NCI-H128 (cell line): Measurements from ENCODE around the gene SLC2A11.
A peak's percentile ranks its signal among the peaks of the same experiment; 100 is the strongest.

Experiments used
- DNase-seq: peaks from one replicate; lab custom pipeline; 2025; ENCODE audit not compliant: unreplicated experiment; lab: John Stamatoyannopoulos, UW

Gene SLC2A11, protein sequence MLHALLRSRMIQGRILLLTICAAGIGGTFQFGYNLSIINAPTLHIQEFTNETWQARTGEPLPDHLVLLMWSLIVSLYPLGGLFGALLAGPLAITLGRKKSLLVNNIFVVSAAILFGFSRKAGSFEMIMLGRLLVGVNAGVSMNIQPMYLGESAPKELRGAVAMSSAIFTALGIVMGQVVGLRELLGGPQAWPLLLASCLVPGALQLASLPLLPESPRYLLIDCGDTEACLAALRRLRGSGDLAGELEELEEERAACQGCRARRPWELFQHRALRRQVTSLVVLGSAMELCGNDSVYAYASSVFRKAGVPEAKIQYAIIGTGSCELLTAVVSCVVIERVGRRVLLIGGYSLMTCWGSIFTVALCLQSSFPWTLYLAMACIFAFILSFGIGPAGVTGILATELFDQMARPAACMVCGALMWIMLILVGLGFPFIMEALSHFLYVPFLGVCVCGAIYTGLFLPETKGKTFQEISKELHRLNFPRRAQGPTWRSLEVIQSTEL

DNA sequence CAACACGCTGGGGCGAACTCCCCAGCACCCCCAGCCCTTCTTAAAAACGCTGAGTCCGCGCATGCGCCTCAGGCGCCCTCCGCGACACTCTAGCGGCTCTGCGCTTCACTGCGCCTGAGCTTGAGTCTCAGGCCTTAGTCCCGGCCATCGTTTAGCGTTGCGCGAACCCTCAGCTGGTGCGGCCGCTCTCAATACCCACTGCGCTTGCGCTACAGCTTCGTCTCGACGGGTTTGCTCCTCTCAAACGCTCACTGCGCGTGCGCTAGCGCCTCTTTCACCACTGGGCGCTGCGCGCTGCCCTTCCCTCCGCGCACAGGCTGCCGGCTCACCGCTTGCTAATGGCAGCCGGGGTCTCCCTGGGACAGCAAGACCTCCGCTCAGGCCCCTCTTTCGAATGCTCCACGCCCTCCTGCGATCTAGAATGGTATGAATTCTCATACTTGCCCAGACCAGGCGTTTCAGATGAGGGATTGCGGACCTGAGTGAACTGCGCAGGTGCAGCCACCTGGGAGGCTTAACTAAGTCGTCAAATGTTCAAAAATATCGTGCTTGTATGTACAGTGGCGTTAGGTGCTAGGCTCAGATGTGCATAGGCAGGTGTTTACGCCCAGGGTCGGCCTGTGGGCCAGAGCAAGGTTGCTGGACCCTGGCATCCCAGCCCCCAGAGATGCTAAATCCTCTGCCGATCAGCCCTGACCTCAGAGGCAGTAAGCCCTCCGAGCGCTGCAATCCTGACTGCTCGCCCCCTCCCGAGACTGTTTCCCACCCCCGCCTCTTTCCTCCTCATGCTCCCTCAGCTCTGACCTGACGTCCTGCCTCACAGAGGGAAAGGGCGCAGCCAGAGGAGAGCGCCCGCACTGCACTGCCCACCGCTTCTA is at the start of gene SLC2A11:
Gene SLC2A11, plus strand, starts transcription at position 270 of the 878 bp plus-strand sequence. Its CDS starts 125 bp downstream, at position 395.
- DNase-seq: peak; percentile 93

DNA sequence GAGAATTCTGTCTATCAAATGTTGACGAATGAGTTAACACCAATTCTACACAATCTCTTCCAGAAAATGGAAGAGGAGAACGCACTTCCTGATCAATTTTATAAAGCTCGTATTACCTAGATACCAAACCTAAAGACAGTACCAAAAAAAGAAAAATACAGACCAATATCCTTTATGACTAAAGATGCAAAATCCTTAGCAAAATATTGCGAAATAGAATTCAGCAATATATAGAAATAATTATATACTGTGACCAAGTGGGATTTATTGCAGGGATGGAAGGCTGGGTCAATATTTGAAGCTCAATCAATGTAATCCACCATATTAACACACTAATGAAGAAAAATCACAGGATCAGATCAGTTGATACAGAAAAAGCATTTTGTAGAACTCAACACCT is 45.3 kb upstream of the SLC2A11 start:
- DNase-seq: no peak

- no peak for DNase-seq
Observed at GRCh38 chr22:23815541-23816155, 42.0 kb upstream of the SLC2A11 start.

DNA sequence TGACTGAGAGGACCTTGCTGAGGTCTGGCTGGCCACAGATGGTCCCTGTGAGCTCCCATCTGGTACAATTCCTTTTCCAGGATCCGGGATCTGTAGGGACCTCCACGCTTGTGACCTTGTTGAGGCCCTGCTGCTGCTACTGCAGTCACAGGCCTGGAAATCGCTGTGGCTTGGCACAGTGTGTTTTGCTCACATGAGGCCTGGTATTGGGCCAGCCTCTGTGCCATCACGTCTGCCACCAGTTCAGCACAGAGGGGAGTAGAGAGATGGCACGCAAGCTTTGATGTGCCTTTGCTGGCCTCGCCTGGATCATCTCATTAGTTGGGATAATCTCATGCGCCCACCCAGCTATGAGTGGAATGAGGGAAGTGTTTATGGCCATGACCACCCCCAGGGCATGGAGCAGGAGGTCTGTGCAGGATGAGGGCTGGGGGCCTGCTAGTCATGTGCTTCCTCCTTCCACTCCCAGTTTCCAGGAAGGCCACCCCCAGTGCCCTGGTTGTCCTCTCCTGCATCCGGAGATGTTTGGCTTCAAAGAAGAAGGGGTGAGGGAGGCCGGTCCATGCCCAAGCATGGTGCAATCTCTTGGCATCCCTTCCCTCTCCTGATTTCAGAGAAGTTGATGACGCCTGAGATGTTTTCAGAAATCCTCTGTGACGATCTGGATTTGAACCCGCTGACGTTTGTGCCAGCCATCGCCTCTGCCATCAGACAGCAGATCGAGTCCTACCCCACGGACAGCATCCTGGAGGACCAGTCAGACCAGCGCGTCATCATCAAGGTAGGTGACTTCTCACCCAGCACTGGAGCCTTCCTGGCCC is 41.3 kb upstream of the SLC2A11 start:
- no peak for DNase-seq

- no peak for DNase-seq
Observed at GRCh38 chr22:23817146-23817545, 40.5 kb upstream of the SLC2A11 start.

DNA sequence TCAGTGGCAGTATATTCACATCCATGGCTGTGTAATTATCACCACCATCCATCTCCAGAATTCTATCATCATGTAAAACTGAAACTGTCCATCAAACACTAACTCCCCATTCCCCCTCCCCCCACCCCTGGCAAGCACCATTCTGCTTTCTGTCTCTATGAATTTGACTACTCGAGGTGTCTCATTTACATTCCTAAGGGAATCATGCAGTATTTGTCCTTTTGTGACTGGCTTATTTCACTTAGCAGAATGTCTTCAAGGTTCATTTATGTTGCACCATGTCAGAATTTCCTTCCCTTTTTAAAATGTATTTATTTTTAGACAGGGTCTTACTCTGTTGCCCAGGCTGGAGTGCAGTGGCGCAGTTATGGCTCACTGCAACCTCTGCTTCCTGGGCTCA is 39.1 kb upstream of the SLC2A11 start:
- no peak for DNase-seq

GRCh38 chr22:23820748-23821211 is 36.9 kb upstream of the SLC2A11 start:
- DNase-seq: no peak

DNA sequence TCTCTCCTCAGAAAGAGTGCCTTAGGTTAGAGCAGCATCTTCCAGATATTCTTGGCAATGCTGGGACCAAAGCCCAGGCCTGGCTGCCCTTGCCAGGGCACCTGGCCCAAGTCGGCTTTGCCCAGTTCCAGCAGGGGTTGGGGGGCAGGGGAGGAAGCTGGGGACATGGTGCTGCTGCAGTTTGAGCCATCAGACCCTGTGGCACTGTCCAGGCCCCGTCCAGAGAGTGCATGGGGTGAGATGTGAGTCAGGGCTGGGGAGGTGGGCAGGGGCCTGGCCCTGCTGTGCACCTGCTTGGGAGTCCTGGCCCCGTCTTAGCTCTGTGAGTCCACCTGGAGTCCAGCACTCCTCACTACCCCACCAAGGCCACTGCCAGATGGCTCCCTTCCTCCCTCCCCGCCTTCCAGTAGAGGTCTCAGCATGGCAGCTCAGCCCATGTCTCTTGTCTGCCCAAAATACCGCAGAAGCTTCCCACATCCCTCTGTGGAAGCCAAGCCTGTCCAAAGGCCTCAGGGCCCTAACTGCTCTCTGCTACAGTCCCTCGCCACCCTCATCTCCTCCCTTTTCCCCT is 35.5 kb upstream of the SLC2A11 start:
- no peak for DNase-seq

DNA sequence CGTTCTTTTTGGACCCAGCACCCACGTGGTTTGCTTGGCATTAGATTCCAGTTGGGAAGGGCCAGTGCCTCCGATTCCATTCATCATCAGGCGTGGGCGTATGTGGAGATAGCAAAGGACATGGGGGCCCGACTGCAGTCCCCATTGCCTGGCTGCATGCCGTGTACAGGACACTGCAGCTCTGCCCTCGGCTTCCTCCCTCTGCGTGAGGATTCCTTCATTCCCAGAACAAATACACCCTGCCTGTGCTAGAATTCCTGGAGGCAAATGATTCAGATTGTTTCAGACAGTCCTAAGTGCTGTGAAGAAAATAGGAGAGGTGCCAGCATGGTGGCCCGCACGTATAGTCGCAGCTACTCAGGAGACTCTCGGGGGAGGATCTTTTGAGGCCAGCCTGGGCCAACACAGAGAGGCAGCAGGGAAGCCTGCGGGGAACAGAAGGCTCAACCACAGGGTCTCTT is 34.3 kb upstream of the SLC2A11 start:
- DNase-seq: no peak

GRCh38 chr22:23824476-23825245 is 33.0 kb upstream of the SLC2A11 start:
- no peak for DNase-seq

GRCh38 chr22:23825246-23825905 is 32.3 kb upstream of the SLC2A11 start:
- no peak for DNase-seq

DNA sequence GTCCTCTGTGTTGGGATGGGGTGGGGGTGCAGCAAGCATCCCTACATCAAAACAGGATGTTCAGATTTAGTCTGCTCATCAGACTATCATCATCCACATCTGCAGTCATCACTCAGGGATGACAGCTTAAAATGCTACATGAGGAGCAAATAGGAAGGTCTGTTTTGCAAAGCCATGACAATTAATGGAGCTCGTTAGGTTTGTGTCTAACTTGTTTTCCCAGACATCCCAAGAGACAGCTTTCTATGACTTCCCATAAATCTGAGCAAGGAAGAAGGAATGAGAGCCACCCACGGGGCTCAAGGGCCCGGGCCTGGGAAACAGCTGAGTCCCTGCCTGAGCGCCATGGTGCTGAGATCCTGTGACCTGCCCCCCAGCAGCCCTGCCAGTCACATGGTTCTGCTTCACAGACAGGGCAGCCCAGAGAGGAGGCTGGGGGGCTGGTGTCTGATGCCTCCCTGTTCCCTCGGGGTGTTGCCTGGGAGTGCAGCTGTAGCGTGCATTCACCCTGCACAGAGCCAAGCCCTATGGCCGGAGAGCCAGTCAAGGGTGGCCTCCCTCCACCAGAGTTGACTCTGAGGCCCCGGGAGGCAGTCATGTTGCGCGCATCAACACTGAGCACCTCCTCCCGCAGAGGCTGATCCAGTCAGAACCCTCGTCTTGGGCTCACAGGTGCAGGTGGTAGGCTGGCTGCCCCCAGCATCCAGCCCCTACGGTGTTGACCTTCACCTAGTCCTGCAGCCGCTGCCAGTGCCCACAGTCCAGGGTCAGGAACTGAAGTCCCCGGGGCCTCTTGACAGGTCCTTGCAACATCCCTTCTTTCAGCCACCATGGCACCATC is 30.9 kb upstream of the SLC2A11 start:
- no peak for DNase-seq

DNA sequence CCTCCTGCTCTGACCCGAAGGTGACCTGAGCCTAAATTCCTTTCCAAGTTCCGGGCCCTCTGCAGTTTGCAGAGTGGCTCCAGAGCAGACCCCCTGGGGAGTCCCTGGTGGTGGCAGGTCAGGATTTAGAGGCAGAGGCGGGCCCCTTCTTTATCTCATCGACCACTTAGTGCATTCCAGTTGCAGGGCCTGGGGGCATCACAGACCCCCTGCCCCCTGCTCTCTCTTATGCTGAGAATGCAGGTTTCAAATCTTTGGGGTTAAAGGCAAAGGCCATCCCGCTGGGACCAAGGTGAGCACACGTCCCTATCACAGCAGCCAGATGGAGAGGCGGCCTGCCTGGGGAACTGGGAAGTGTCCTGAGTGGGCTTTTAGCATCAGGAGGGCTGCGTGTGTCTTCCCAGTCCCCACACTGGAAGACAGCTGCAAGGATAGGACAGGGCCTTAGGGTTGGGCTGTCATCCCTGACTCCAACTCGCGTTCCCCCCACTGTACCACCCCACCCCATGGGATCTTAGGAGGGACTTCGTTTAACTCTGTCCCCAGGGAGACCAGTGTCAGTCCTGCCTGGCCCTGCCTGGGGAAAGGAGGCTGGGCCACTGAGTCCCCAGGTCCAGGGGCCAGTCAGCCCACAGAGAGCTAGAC is 30.2 kb upstream of the SLC2A11 start:
- no peak for DNase-seq

- DNase-seq: no peak
Observed at GRCh38 chr22:23828800-23829680, 28.6 kb upstream of the SLC2A11 start.

DNA sequence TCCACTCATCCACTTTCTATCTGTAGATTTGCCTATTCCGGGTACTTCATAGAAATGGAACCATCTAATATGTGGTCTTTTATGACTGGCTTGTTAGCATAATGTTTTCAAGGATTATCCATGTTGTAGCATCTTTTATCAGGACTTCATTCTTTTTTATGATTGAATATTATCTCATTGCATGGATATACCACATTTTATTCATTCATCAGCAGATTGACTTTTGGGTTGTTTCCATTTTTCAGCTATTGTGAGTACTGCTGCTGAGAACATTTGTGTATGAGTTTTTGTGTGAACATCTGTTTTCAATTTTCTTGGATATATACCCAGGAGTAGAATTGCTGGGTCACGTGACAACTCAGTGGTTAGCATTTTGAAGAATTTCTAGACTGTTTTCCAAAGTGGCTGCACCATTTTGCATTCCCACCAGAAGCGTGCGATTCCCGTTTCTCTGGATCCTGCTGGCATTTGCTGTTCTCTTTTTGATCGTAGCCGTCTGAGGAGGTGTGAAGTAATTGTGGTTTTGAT is 27.8 kb upstream of the SLC2A11 start:
- DNase-seq: no peak

DNA sequence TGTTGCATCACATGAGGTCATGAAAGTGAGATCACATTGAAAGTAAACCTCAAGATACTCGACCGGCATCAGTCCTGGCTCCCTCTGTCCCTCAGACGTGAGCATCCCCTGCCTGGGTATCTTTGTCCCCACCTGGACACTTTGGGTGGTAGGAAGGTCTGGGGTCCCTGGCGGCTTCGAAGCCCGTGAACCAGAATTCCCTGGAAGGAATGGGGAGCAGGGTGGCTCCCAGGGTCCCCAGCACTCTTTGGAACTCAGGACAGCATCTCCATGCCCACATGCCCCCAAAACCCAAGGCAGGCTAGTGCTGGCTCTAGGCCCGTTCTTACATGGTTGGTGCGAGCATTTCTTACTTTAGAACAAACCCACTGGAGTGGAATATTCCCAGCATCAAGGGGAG is 26.4 kb upstream of the SLC2A11 start:
- no peak for DNase-seq
